ENCODE data around the gene ZFP36L1. TPM values are rescaled to one million over a fixed set of nuclear protein-coding genes. Genes with fewer than 3 reads are reported as not detected.
A peak's percentile ranks its signal among the peaks of the same experiment; 100 is the strongest.

Gene ZFP36L1
- total RNA-seq, 1 donor from 2014 or later = 1,405 TPM

- TF ChIP-seq, protein P1, sequence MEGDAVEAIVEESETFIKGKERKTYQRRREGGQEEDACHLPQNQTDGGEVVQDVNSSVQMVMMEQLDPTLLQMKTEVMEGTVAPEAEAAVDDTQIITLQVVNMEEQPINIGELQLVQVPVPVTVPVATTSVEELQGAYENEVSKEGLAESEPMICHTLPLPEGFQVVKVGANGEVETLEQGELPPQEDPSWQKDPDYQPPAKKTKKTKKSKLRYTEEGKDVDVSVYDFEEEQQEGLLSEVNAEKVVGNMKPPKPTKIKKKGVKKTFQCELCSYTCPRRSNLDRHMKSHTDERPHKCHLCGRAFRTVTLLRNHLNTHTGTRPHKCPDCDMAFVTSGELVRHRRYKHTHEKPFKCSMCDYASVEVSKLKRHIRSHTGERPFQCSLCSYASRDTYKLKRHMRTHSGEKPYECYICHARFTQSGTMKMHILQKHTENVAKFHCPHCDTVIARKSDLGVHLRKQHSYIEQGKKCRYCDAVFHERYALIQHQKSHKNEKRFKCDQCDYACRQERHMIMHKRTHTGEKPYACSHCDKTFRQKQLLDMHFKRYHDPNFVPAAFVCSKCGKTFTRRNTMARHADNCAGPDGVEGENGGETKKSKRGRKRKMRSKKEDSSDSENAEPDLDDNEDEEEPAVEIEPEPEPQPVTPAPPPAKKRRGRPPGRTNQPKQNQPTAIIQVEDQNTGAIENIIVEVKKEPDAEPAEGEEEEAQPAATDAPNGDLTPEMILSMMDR (IDR thresholded peaks at IDR 0.05) = peak; percentile 82 to 99 (median 96)
- peak in 1 of 2 donors; percentile 36 for TF ChIP-seq POLR2A (IDR thresholded peaks at IDR 0.05)
- TF ChIP-seq POLR2AphosphoS5 (IDR thresholded peaks at IDR 0.05; ENCODE audit: insufficient read depth in 1 of 2, low read depth in 1 of 2) = peak; percentile 22 to 80
- intact Hi-C loops (cut with DNase I) = loop anchor here (5.0 kb wide), 1 partner anchor 569 kb away; no protein-coding TSS in a partner anchor
- DNase-seq (ENCODE audit: extremely low spot score in 2 of 2) = no peak
- Histone ChIP-seq H3K27me3 (no peaks in the 10 kb centered on the region), H3K4me3 (peak overlapping the region; percentile 48 to 67), H3K36me3 (no peaks in the 10 kb centered on the region), H3K9me3 (no peaks in the 10 kb centered on the region), H3K4me1 (peaks cover 70% of the 10 kb centered on the region), H3K27ac (peak overlapping the region; percentile 95)
Measured at GRCh38 chr14:68816183-68816942, 23.5 kb upstream of the ZFP36L1 start.

DNA sequence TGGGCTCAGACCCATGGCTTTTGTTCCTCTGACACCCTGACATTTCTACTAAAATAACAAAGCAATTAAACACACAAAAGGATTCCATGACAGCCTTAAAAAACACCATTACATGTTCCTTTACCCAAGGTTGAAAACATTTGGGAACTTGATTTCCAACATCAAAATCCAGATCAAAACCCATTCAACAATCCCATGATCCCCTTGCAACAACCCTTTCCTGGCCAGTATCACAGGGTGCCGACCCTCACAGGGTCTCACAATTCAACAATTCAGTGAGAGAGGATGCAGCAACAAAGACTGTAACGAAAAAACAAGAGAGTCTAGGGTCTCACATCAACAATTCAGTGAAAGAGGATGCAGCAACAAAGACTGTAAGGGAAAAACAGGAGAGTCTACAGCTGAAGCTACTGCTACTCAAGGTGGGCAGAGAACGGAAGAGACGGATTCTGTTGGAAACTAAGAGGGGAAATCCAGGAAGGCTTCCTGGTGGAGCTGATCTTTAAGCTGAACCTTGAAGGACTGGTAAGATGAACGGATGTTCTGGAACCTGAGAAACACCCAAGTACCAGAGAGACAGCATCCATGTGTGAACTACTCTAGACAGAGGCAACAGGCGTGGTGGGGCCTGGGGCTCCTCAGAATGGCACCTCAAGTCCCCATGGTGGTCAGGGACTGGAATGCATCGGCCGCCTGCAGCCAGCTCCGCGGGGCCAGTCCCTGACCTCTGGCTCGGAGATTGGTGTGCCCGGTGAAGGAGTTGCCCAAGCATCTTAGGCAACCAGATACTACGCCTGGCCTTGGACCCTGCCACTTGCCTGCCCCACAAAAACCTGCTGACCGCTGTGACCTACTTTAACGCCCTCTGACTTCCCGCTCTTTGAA lies 22.7 kb upstream of the ZFP36L1 start:
- H3K27ac ChIP-seq = peak overlapping the region; percentile 95
- no peaks in the 10 kb centered on the region for H3K9me3 ChIP-seq
- DNase-seq (ENCODE audit: extremely low spot score in 2 of 2) = no peak
- no peaks in the 10 kb centered on the region for H3K27me3 ChIP-seq
- intact Hi-C loops (cut with DNase I) = loop anchor here (5.0 kb wide), 1 partner anchor 568 kb away; no protein-coding TSS in a partner anchor
- H3K4me1 ChIP-seq = peaks cover 66% of the 10 kb centered on the region
- no peaks in the 10 kb centered on the region for H3K36me3 ChIP-seq
- peak overlapping the region; percentile 48 to 67 for H3K4me3 ChIP-seq
- TF ChIP-seq, protein P1 (IDR thresholded peaks at IDR 0.05) = no peak

GRCh38 chr14:68814539-68815297 lies 21.9 kb upstream of the ZFP36L1 start:
- Histone ChIP-seq H3K27me3 (no peaks in the 10 kb centered on the region), H3K4me1 (peaks cover 58% of the 10 kb centered on the region), H3K9me3 (no peaks in the 10 kb centered on the region), H3K27ac (peak overlapping the region; percentile 95), H3K4me3 (peak overlapping the region; percentile 12 to 40), H3K36me3 (no peaks in the 10 kb centered on the region)
- intact Hi-C loops (cut with DNase I) = loop anchor here (5.0 kb wide), 1 partner anchor 567 kb away; no protein-coding TSS in a partner anchor
- DNase-seq (ENCODE audit: extremely low spot score in 2 of 2) = no peak
- TF ChIP-seq POLR2A (IDR thresholded peaks at IDR 0.05) (no peak), POLR2AphosphoS5 (IDR thresholded peaks at IDR 0.05; ENCODE audit: insufficient read depth in 1 of 2, low read depth in 1 of 2) (peak; percentile 23 to 48)

DNA sequence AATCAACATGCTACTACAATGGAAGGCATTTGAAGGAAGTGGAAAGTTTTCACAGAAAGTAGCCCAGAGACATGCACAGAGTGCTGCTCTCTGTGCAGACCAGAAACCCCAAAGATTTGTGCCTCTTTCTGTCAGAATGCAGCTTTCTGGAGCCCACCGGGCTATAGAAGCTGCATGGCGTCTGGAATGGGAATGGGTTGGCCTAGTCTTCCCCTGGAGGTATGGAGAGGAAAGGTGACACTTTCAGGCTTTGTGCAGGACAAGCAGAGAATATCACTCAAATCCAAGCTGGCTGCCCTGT lies 21.3 kb upstream of the ZFP36L1 start:
- H3K4me1 ChIP-seq = peaks cover 57% of the 10 kb centered on the region

More for the DNA sequence above, 21.3 kb upstream of the ZFP36L1 start:
- peak overlapping the region; percentile 12 to 40 for H3K4me3 ChIP-seq
- H3K9me3 ChIP-seq = no peaks in the 10 kb centered on the region
- DNase-seq (ENCODE audit: extremely low spot score in 2 of 2) = no peak
- TF ChIP-seq POLR2A (IDR thresholded peaks at IDR 0.05) (no peak), POLR2AphosphoS5 (IDR thresholded peaks at IDR 0.05; ENCODE audit: insufficient read depth in 1 of 2, low read depth in 1 of 2) (no peak)
- TF ChIP-seq, protein P1 (IDR thresholded peaks at IDR 0.05) = no peak
- intact Hi-C loops (cut with DNase I) = no loop called here
- no peaks in the 10 kb centered on the region for H3K27me3 ChIP-seq
- no peaks in the 10 kb centered on the region for H3K36me3 ChIP-seq
- peak overlapping the region; percentile 95 for H3K27ac ChIP-seq

Measured in vagina (tissue), 2 donors.